Neural progenitor cell (in vitro differentiated cells): ENCODE results near the gene THNSL1. TPM values are rescaled to one million over a fixed set of nuclear protein-coding genes. Genes with fewer than 3 reads are reported as not detected.

Source experiments
- DNase-seq: peaks from one replicate; pipeline ENCODE4 v3.0.0-alpha.2; 2016; ENCODE audit warnings: low spot score
- H2AFZ ChIP-seq: fragments of 200-600 bp; sonication (generic); replicated peaks from 2 replicates; pipeline ENCODE4 v1.6.1; 2016; ENCODE audit warnings: antibody characterized with exemption
- H3F3A ChIP-seq: fragments of 200-600 bp; sonication (generic); 2 replicates; pipeline ENCODE4 v1.6.1; 2016; ENCODE audit warnings: antibody characterized with exemption, low read depth
- H3K27ac ChIP-seq: fragments of 200-600 bp; sonication (generic); 2 replicates; pipeline ENCODE4 v1.5.1; 2016; ENCODE audit warnings: mild to moderate bottlenecking
- H3K27me3 ChIP-seq: fragments of 200-600 bp; sonication (generic); 2 replicates; pipeline ENCODE4 v1.6.1; 2016; ENCODE audit warnings: mild to moderate bottlenecking, moderate library complexity
- H3K36me3 ChIP-seq: fragments of 200-600 bp; sonication (generic); 2 replicates; pipeline ENCODE4 v1.5.1; 2016
- H3K4me1 ChIP-seq: fragments of 200-600 bp; sonication (generic); 2 replicates; pipeline ENCODE4 v1.6.1; 2016; ENCODE audit warnings: mixed run types
- H3K4me2 ChIP-seq: fragments of 200-600 bp; sonication (generic); 2 replicates; pipeline ENCODE4 v1.6.1; 2016
- H3K4me3 ChIP-seq: fragments of 200-600 bp; sonication (generic); 2 replicates; pipeline ENCODE4 v1.5.1; 2016
- H3K79me2 ChIP-seq: fragments of 200-600 bp; sonication (generic); 2 replicates; pipeline ENCODE4 v1.6.1; 2016; ENCODE audit warnings: low read depth
- H3K9ac ChIP-seq: fragments of 200-600 bp; sonication (generic); 2 replicates; pipeline ENCODE4 v1.6.1; 2016
- H3K9me3 ChIP-seq: fragments of 200-600 bp; sonication (generic); 2 replicates; pipeline ENCODE4 v1.5.1; 2016; ENCODE audit warnings: low read depth
- H4K20me1 ChIP-seq: fragments of 200-600 bp; sonication (generic); 2 replicates; pipeline ENCODE4 v1.6.1; 2016; ENCODE audit warnings: low read depth
- H3K27ac Mint-ChIP-seq: 3 replicates; pipeline ENCODE4 v1.8.0; 2021; ENCODE audit warnings: mixed read lengths
- H3K27me3 Mint-ChIP-seq: 2 replicates; pipeline ENCODE4 v1.8.0; 2022; ENCODE audit warnings: low read depth, mild to moderate bottlenecking, inconsistent platforms, moderate library complexity, mixed read lengths; ENCODE audit not compliant: insufficient read depth
- H3K36me3 Mint-ChIP-seq: 3 replicates; pipeline ENCODE4 v1.8.0; 2021; ENCODE audit warnings: mixed read lengths
- H3K4me1 Mint-ChIP-seq: 3 replicates; pipeline ENCODE4 v1.8.0; 2021; ENCODE audit warnings: mixed read lengths
- H3K4me3 Mint-ChIP-seq: 3 replicates; pipeline ENCODE4 v1.8.0; 2021; ENCODE audit warnings: mild to moderate bottlenecking, moderate library complexity, mixed read lengths
- H3K9me3 Mint-ChIP-seq: 3 replicates; pipeline ENCODE4 v1.8.0; 2020; ENCODE audit warnings: mixed read lengths
- EZH2 ChIP-seq: fragments of 200-600 bp; sonication (generic); IDR thresholded peaks from 2 replicates; pipeline ENCODE4 v1.6.1; 2017; ENCODE audit warnings: antibody characterized with exemption, mild to moderate bottlenecking, moderate library complexity
- EZH2phosphoT487 ChIP-seq: fragments of 200-600 bp; sonication (generic); IDR thresholded peaks from 2 replicates; pipeline ENCODE4 v1.6.1; 2017; ENCODE audit warnings: antibody characterized with exemption
- total RNA-seq: library from RNA; depleted of rRNA; stranded (reverse); fragments of >200 nt; gene quantifications from 2 replicates; pipeline ENCODE4 v1.2.3, GENCODE V29; 2015; ENCODE audit warnings: low replicate concordance
- TF ChIP-seq, protein P1 (sequence below): fragments of 200-600 bp; sonication (generic); IDR thresholded peaks from 2 replicates; pipeline ENCODE4 v1.5.1; 2017; ENCODE audit warnings: antibody characterized with exemption, mild to moderate bottlenecking

The THNSL1 gene
- total RNA-seq, 1 donor from 2014 or later = 19.4 TPM

- Mint-ChIP-seq H3K27me3 (peaks cover 2% of the 10 kb centered on the region), H3K27ac (no peak overlapping the region), H3K4me1 (no peaks in the 10 kb centered on the region), H3K36me3 (peaks cover 2% of the 10 kb centered on the region), H3K4me3 (no peak overlapping the region), H3K9me3 (peaks cover 6% of the 10 kb centered on the region)
- Histone ChIP-seq H3K36me3 (no peaks in the 10 kb centered on the region), H4K20me1 (no peaks in the 10 kb centered on the region), H3K4me3 (no peak overlapping the region), H3K9ac (no peak overlapping the region), H3F3A (no peaks in the 10 kb centered on the region), H2AFZ (no peak overlapping the region), H3K9me3 (no peaks in the 10 kb centered on the region), H3K27me3 (no peaks in the 10 kb centered on the region), H3K27ac (no peak overlapping the region), H3K4me2 (no peak overlapping the region), H3K4me1 (no peaks in the 10 kb centered on the region), H3K79me2 (no peaks in the 10 kb centered on the region)
- TF ChIP-seq EZH2 (no peak), EZH2phosphoT487 (no peak)
- TF ChIP-seq, protein P1, sequence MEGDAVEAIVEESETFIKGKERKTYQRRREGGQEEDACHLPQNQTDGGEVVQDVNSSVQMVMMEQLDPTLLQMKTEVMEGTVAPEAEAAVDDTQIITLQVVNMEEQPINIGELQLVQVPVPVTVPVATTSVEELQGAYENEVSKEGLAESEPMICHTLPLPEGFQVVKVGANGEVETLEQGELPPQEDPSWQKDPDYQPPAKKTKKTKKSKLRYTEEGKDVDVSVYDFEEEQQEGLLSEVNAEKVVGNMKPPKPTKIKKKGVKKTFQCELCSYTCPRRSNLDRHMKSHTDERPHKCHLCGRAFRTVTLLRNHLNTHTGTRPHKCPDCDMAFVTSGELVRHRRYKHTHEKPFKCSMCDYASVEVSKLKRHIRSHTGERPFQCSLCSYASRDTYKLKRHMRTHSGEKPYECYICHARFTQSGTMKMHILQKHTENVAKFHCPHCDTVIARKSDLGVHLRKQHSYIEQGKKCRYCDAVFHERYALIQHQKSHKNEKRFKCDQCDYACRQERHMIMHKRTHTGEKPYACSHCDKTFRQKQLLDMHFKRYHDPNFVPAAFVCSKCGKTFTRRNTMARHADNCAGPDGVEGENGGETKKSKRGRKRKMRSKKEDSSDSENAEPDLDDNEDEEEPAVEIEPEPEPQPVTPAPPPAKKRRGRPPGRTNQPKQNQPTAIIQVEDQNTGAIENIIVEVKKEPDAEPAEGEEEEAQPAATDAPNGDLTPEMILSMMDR = no peak
- DNase-seq = no peak
These were observed 30.2 kb downstream of the THNSL1 start for GRCh38 chr10:25046641-25047040.

DNA sequence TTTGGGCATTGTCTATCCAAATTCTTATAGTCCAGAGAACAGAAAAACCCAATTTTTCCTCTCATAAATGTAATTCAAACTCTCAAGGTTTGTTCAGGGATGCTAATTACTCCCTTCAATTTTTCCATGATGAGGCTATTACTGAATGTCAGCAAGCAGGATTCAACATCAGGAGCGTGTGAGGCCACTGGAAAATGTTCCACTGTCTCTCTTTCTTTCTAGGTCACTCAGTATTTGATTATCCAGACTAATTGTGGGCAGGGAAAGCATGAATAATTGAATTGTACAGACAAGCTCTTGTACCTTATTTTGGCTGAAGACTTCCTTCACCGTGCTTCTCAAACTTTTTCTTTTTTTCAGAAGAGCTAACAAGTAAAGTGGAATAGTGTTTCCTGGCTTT lies 30.7 kb downstream of the THNSL1 start:
- no peak for TF ChIP-seq EZH2
- TF ChIP-seq, protein P1 = no peak
- no peak for TF ChIP-seq EZH2phosphoT487
- Histone ChIP-seq H3K27ac (no peak overlapping the region), H4K20me1 (no peaks in the 10 kb centered on the region), H3K9ac (no peak overlapping the region), H3K4me1 (no peaks in the 10 kb centered on the region), H3F3A (no peaks in the 10 kb centered on the region), H2AFZ (no peak overlapping the region), H3K27me3 (no peaks in the 10 kb centered on the region), H3K4me3 (no peak overlapping the region), H3K4me2 (no peak overlapping the region), H3K79me2 (no peaks in the 10 kb centered on the region), H3K36me3 (no peaks in the 10 kb centered on the region), H3K9me3 (no peaks in the 10 kb centered on the region)
- Mint-ChIP-seq H3K9me3 (peaks cover 6% of the 10 kb centered on the region), H3K4me3 (no peak overlapping the region), H3K4me1 (no peaks in the 10 kb centered on the region), H3K27me3 (peaks cover 2% of the 10 kb centered on the region), H3K36me3 (peaks cover 2% of the 10 kb centered on the region), H3K27ac (no peak overlapping the region)
- DNase-seq = no peak

DNA sequence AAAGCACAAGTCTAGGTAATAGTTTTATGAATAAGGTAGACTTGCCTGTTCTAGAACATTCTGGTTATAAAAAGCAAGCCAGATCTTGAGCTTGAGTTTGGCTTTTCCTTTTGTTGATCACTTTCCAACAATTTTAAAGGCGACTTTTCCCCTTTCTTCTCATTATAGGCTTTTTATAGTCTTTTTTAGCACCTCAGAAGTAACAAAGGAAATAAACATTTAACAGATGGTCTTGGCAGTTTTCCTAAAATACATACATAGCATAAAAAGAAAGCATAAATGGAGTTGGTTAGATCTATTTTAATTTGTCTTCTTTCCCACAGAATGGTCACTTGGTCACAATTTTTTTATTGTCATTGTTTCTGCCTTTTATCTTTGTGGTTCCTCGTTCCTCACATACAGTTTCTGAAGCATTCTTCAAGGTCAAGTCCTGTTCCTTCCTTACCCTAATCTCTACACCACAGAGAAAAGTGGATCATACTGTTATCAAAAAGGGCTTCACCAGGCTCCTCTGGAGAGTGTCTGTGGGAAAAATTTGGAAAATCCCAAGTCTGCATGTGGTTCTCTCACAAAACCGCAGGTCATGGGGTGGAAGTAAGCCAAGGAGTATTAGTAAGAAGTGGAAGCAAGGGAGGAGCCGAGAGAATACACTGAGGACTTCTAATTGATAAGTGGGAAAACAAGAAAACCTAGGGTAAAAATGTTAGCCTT lies 31.3 kb downstream of the THNSL1 start:
- Mint-ChIP-seq H3K27me3 (peaks cover 2% of the 10 kb centered on the region), H3K4me3 (no peak overlapping the region), H3K4me1 (no peaks in the 10 kb centered on the region), H3K27ac (no peak overlapping the region), H3K9me3 (peaks cover 6% of the 10 kb centered on the region), H3K36me3 (peaks cover 2% of the 10 kb centered on the region)
- Histone ChIP-seq H3K79me2 (no peaks in the 10 kb centered on the region), H3K9me3 (no peaks in the 10 kb centered on the region), H3K9ac (no peak overlapping the region), H3K4me3 (no peak overlapping the region), H3K4me2 (no peak overlapping the region), H3K27me3 (no peaks in the 10 kb centered on the region), H2AFZ (no peak overlapping the region), H3K4me1 (no peaks in the 10 kb centered on the region), H3K36me3 (no peaks in the 10 kb centered on the region), H3F3A (no peaks in the 10 kb centered on the region), H4K20me1 (no peaks in the 10 kb centered on the region), H3K27ac (no peak overlapping the region)
- no peak for DNase-seq
- TF ChIP-seq EZH2 (no peak), EZH2phosphoT487 (no peak)
- TF ChIP-seq, protein P1 = no peak
